HL-60 (cell line): ENCODE measurements around the gene MAD1L1.

Source experiments
- DNase-seq, 2 experiments: peaks; one replicate each; pipeline ENCODE4 v3.0.0-alpha.2; 2010 to 2020; ENCODE audit warnings: low read depth in 1 of 2, low spot score in 1 of 2
- H3K27ac ChIP-seq: fragments of 250-450 bp; sonication (Bioruptor Pico); replicated peaks from 2 replicates; pipeline ENCODE4 v1.5.1; 2020; ENCODE audit warnings: mild to moderate bottlenecking, moderate library complexity
- H3K27me3 ChIP-seq: fragments of 250-450 bp; sonication (Bioruptor Pico); 2 replicates; pipeline ENCODE4 v1.5.1; 2021; ENCODE audit warnings: mild to moderate bottlenecking, moderate library complexity; ENCODE audit not compliant: insufficient read depth, poor library complexity, severe bottlenecking
- H3K4me3 ChIP-seq: replicated peaks from 2 replicates; pipeline ENCODE4 v1.5.1; 2011; ENCODE audit warnings: mild to moderate bottlenecking, control low read depth, low read length; ENCODE audit not compliant: insufficient read depth
- GABPA ChIP-seq: IDR thresholded peaks from 2 replicates; pipeline ENCODE4 v1.6.1; 2012; ENCODE audit warnings: low read depth
- POLR2AphosphoS5 ChIP-seq: IDR thresholded peaks from 2 replicates; pipeline ENCODE4 v1.6.1; 2012; ENCODE audit warnings: low read depth
- SPI1 ChIP-seq: IDR thresholded peaks from 2 replicates; pipeline ENCODE4 v1.6.1; 2012; ENCODE audit warnings: low read depth, mild to moderate bottlenecking, borderline replicate concordance
- TF ChIP-seq, protein P1 (sequence below): IDR thresholded peaks from one replicate; pipeline ENCODE4 v1.5.1; 2011; ENCODE audit warnings: low read length, control low read depth, inconsistent platforms; ENCODE audit not compliant: insufficient read depth
- TF ChIP-seq, protein P2 (sequence below): IDR thresholded peaks from 2 replicates; pipeline ENCODE4 v1.6.1; 2012; ENCODE audit warnings: low read depth; ENCODE audit not compliant: insufficient replicate concordance

Gene MAD1L1

DNA sequence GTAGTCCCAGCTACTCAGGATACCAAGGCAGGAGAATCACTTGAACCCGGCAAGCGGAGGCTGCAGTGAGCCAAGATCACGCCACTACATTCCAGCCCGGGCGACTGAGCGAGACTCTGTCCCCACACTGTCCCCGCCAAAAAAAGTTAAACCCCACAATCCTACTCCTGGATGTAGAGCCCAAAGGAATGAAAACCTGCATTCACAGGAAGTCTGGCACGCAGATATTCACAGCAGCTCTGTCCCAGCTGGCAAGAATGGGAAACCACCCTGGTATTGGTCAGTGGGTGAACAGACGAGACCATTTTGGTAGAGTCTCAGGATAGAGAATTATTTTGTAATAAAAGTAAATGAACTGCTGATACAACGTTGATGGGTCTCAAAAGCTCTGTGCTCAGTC, 225.2 kb downstream of the MAD1L1 start:
- Histone ChIP-seq H3K4me3 (no peak overlapping the region), H3K27me3 (no peaks in the 10 kb centered on the region), H3K27ac (no peak overlapping the region)
- DNase-seq = no peak
- TF ChIP-seq, protein P1, sequence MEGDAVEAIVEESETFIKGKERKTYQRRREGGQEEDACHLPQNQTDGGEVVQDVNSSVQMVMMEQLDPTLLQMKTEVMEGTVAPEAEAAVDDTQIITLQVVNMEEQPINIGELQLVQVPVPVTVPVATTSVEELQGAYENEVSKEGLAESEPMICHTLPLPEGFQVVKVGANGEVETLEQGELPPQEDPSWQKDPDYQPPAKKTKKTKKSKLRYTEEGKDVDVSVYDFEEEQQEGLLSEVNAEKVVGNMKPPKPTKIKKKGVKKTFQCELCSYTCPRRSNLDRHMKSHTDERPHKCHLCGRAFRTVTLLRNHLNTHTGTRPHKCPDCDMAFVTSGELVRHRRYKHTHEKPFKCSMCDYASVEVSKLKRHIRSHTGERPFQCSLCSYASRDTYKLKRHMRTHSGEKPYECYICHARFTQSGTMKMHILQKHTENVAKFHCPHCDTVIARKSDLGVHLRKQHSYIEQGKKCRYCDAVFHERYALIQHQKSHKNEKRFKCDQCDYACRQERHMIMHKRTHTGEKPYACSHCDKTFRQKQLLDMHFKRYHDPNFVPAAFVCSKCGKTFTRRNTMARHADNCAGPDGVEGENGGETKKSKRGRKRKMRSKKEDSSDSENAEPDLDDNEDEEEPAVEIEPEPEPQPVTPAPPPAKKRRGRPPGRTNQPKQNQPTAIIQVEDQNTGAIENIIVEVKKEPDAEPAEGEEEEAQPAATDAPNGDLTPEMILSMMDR = no peak
- TF ChIP-seq POLR2AphosphoS5 = no peak
- TF ChIP-seq, protein P2, sequence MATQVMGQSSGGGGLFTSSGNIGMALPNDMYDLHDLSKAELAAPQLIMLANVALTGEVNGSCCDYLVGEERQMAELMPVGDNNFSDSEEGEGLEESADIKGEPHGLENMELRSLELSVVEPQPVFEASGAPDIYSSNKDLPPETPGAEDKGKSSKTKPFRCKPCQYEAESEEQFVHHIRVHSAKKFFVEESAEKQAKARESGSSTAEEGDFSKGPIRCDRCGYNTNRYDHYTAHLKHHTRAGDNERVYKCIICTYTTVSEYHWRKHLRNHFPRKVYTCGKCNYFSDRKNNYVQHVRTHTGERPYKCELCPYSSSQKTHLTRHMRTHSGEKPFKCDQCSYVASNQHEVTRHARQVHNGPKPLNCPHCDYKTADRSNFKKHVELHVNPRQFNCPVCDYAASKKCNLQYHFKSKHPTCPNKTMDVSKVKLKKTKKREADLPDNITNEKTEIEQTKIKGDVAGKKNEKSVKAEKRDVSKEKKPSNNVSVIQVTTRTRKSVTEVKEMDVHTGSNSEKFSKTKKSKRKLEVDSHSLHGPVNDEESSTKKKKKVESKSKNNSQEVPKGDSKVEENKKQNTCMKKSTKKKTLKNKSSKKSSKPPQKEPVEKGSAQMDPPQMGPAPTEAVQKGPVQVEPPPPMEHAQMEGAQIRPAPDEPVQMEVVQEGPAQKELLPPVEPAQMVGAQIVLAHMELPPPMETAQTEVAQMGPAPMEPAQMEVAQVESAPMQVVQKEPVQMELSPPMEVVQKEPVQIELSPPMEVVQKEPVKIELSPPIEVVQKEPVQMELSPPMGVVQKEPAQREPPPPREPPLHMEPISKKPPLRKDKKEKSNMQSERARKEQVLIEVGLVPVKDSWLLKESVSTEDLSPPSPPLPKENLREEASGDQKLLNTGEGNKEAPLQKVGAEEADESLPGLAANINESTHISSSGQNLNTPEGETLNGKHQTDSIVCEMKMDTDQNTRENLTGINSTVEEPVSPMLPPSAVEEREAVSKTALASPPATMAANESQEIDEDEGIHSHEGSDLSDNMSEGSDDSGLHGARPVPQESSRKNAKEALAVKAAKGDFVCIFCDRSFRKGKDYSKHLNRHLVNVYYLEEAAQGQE = no peak
- no peak for TF ChIP-seq SPI1
- TF ChIP-seq GABPA = no peak

DNA sequence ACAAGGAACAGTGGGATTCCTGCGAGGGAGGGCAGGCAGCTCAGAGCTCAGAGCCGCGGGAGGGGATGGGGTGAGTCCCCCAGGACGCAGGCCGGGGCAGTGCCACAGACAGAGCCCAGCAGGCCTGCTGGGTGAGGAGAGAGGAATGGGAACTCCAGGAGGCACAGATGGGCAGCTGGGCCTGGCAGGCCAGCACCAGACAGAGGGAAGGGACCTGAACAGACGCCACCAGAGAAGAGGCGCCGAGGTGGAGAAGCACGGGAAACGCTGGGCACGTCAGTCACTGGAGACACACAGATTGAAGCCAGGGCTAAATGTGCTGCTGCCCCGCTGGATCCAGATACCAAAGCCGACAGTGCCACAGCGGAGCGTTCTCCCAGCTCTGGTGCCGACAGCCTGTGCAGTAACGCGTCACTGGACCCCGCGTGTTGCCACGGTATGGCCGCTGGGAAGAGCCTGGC, 225.8 kb downstream of the MAD1L1 start:
- no peak for DNase-seq
- TF ChIP-seq, protein P2 = no peak
- TF ChIP-seq SPI1 (no peak), GABPA (no peak), POLR2AphosphoS5 (no peak)
- TF ChIP-seq, protein P1 = no peak
- Histone ChIP-seq H3K27ac (no peak overlapping the region), H3K4me3 (no peak overlapping the region), H3K27me3 (no peaks in the 10 kb centered on the region)

DNA sequence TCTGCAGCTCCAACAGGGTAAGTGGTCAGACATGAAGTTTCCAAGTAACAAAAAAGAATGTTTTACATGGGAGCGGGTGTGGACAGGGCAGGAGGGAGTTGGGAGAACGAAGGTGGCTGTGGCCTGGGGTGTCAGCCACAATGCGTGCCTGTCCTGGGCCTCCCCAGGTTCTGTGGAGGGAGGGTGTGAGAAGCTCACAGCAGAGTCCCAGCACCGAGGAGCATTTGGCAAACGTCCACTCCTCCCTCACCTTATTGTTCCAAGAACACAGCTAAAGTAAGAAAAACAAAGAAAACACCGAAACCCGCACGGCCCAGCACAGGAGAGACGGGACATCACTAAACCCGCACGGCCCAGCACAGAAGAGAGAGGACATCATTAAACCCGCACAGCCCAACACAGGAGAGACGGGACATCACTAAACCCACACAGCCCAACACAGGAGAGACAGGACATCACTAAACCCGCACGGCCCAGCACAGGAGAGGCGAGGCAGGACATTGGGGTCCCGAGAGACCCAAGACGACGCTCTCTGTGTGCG, 226.4 kb downstream of the MAD1L1 start:
- Histone ChIP-seq H3K27me3 (no peaks in the 10 kb centered on the region), H3K27ac (no peak overlapping the region), H3K4me3 (no peak overlapping the region)
- no peak for DNase-seq
- TF ChIP-seq POLR2AphosphoS5 (no peak), SPI1 (no peak)
- TF ChIP-seq, protein P2 = no peak
- TF ChIP-seq, protein P1 = no peak
